Glutamatergic neuron (in vitro differentiated cells): ENCODE results near the gene RGS6. TPM values are rescaled to one million over a fixed set of nuclear protein-coding genes. Genes with fewer than 3 reads are reported as not detected.

ENCODE experiments used
- DNase-seq: peaks from one replicate; pipeline ENCODE4 v3.0.0; 2022
- H3K27ac Mint-ChIP-seq: one replicate; pipeline ENCODE4 v1.8.0; 2020; ENCODE audit warnings: mild to moderate bottlenecking, mixed read lengths, inconsistent platforms; ENCODE audit not compliant: unreplicated experiment
- H3K27me3 Mint-ChIP-seq: one replicate; pipeline ENCODE4 v1.8.0; 2020; ENCODE audit warnings: mild to moderate bottlenecking, moderate library complexity, mixed read lengths, inconsistent platforms; ENCODE audit not compliant: unreplicated experiment
- H3K36me3 Mint-ChIP-seq: one replicate; pipeline ENCODE4 v1.8.0; 2020; ENCODE audit warnings: mild to moderate bottlenecking, mixed read lengths, inconsistent platforms; ENCODE audit not compliant: unreplicated experiment
- H3K4me1 Mint-ChIP-seq: one replicate; pipeline ENCODE4 v1.8.0; 2020; ENCODE audit warnings: mild to moderate bottlenecking, low read depth, mixed read lengths, inconsistent platforms; ENCODE audit not compliant: unreplicated experiment
- H3K4me3 Mint-ChIP-seq: one replicate; pipeline ENCODE4 v1.8.0; 2020; ENCODE audit warnings: mild to moderate bottlenecking, mixed read lengths, inconsistent platforms; ENCODE audit not compliant: unreplicated experiment
- H3K9me3 Mint-ChIP-seq: one replicate; pipeline ENCODE4 v1.8.0; 2020; ENCODE audit warnings: mild to moderate bottlenecking, moderate library complexity, mixed read lengths, inconsistent platforms; ENCODE audit not compliant: unreplicated experiment
- total RNA-seq: library from RNA; stranded (reverse); fragmentation: NEBNext Ultra II Directional; extraction: Animal tissue kit (Norgen Biotek cat#: 25700); gene quantifications from one replicate; pipeline ENCODE4 v1.2.1, GENCODE V29; 2021; ENCODE audit not compliant: unreplicated experiment
- TF ChIP-seq, protein P1 (sequence below): fragments of 200-600 bp; sonication (generic); IDR thresholded peaks from one replicate; pipeline ENCODE4 v1.5.0; 2021; ENCODE audit not compliant: partially characterized antibody, unreplicated experiment

Gene RGS6
- total RNA-seq, 1 donor from 2014 or later, result 1.2 TPM

DNA sequence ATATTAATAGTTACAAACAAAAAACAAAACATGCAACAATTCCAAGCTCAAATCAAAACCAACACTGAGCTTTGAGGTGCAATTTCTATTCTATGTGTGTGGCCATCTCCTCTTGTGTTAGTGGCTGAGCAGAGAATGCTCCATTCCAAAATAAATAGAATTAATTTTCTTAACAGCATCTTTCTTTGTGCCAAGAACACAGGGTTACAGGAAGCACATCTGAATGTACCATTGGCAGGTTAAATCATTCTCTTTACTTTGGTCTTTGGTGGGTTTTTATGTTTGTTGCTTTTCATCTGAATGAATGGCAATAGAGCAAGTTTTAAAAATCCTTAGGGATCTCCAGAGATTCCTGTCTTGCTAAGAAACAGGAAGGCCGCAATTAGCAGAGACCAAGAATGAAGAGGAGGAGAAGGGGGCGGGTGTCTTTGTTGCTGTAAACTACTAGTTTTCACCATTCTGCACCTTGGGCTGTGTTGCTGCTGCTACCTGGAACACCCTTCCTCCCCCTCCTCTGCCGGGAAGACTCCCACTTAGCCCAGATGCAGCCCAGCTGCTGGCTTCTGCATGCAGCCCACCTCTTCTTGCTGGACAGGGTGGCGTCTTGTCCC lies 165.0 kb downstream of the RGS6 start:
- Mint-ChIP-seq H3K4me1 (no peaks in the 10 kb centered on the region), H3K27ac (no peak overlapping the region), H3K27me3 (no peaks in the 10 kb centered on the region), H3K36me3 (no peaks in the 10 kb centered on the region), H3K4me3 (no peak overlapping the region), H3K9me3 (peaks cover 1% of the 10 kb centered on the region)
- no peak for DNase-seq
- TF ChIP-seq, protein P1, sequence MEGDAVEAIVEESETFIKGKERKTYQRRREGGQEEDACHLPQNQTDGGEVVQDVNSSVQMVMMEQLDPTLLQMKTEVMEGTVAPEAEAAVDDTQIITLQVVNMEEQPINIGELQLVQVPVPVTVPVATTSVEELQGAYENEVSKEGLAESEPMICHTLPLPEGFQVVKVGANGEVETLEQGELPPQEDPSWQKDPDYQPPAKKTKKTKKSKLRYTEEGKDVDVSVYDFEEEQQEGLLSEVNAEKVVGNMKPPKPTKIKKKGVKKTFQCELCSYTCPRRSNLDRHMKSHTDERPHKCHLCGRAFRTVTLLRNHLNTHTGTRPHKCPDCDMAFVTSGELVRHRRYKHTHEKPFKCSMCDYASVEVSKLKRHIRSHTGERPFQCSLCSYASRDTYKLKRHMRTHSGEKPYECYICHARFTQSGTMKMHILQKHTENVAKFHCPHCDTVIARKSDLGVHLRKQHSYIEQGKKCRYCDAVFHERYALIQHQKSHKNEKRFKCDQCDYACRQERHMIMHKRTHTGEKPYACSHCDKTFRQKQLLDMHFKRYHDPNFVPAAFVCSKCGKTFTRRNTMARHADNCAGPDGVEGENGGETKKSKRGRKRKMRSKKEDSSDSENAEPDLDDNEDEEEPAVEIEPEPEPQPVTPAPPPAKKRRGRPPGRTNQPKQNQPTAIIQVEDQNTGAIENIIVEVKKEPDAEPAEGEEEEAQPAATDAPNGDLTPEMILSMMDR, result no peak

DNA sequence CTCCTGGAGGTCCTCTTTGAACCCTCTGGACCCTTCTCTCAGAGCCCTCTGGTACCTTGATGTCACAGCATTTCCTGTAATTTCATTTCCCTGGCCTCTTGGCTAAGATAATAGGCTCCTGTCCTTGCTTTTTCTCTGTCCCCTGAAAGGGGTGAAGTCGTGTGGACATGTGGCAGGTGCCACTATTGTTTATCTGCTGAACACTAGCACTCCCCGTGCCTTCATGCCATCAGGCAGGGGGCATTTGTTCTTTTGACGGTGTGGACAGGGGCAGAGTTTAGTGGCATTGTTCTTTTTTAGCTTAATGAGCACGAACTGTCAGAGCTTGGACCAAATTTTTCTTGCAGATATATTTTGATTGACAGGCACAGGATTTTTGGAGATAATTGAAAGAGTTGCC lies 166.0 kb downstream of the RGS6 start:
- no peak for DNase-seq
- Mint-ChIP-seq H3K27ac (no peak overlapping the region), H3K27me3 (no peaks in the 10 kb centered on the region), H3K36me3 (no peaks in the 10 kb centered on the region), H3K4me3 (no peak overlapping the region), H3K4me1 (no peaks in the 10 kb centered on the region), H3K9me3 (peaks cover 1% of the 10 kb centered on the region)
- TF ChIP-seq, protein P1, result no peak

GRCh38 chr14:72099566-72099965 lies 167.3 kb downstream of the RGS6 start:
- Mint-ChIP-seq H3K4me1 (no peaks in the 10 kb centered on the region), H3K27me3 (no peaks in the 10 kb centered on the region), H3K36me3 (no peaks in the 10 kb centered on the region), H3K9me3 (peaks cover 1% of the 10 kb centered on the region), H3K27ac (no peak overlapping the region), H3K4me3 (no peak overlapping the region)
- DNase-seq, result no peak
- TF ChIP-seq, protein P1, result no peak

- Mint-ChIP-seq H3K9me3 (peaks cover 1% of the 10 kb centered on the region), H3K36me3 (no peaks in the 10 kb centered on the region), H3K4me3 (no peak overlapping the region), H3K27me3 (no peaks in the 10 kb centered on the region), H3K27ac (no peak overlapping the region), H3K4me1 (no peaks in the 10 kb centered on the region)
- TF ChIP-seq, protein P1, result peak; percentile 77
- DNase-seq, result peak; percentile 74
Measured at GRCh38 chr14:72104011-72104613, 171.9 kb downstream of the RGS6 start.

GRCh38 chr14:72111911-72112310 lies 179.7 kb downstream of the RGS6 start:
- H3K36me3 Mint-ChIP-seq, result no peaks in the 10 kb centered on the region
- no peak overlapping the region for H3K27ac Mint-ChIP-seq
- H3K4me3 Mint-ChIP-seq, result no peak overlapping the region
- peaks cover 2% of the 10 kb centered on the region for H3K4me1 Mint-ChIP-seq
- H3K27me3 Mint-ChIP-seq, result no peaks in the 10 kb centered on the region
- DNase-seq, result no peak
- no peaks in the 10 kb centered on the region for H3K9me3 Mint-ChIP-seq
- TF ChIP-seq, protein P1, result no peak
